ENCODE data around the gene DUOXA1. TPM values are rescaled to one million over a fixed set of nuclear protein-coding genes. Genes with fewer than 3 reads are reported as not detected.

The DUOXA1 gene
- total and polyA plus RNA-seq, 9 of the 15 experiments (the other 6 are each of a cell fraction or from before 2014, with no cell fraction given), result 0.17 to 0.74 (median 0.24) TPM; not detected in 6

DNA sequence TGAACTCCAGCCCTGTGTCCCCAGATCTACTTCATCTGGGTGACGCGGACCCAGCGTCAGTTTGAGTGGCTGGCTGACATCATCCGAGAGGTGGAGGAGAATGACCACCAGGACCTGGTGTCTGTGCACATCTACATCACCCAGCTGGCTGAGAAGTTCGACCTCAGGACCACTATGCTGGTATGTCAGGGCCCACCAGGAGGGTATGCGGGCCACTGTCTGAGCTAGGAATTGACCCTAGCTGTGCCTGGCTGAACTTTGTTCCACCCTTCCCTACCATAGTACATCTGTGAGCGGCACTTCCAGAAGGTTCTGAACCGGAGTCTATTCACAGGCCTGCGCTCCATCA, 33.8 kb upstream of the DUOXA1 start:
- no peak for DNase-seq (ENCODE audit: extremely low read depth in 1 of 4, low spot score in 3 of 4)
- Histone ChIP-seq H3K36me3 (ENCODE audit: control insufficient read depth, insufficient read depth, low read length) (no peaks in the 10 kb centered on the region), H3K4me1 (replicated peaks in 1 of 2; ENCODE audit: control insufficient read depth in 2 of 2, insufficient read depth in 2 of 2, low read length in 2 of 2) (peaks cover 14 to 34% of the 10 kb centered on the region in 2 experiments), H3K9me3 (replicated peaks; ENCODE audit: control insufficient read depth, insufficient read depth, low read depth, low read length) (no peaks in the 10 kb centered on the region), H3K4me2 (ENCODE audit: insufficient read depth, low read length) (no peak overlapping the region), H3K9me1 (ENCODE audit: control insufficient read depth, insufficient read depth, low read length) (no peaks in the 10 kb centered on the region), H3K4me3 (no peak overlapping the region), H3K79me2 (ENCODE audit: control insufficient read depth, insufficient read depth, low read length) (peaks cover 3% of the 10 kb centered on the region; the same call in 1 of the 3 replicates), H3K27ac (ENCODE audit: extremely low read depth, low read depth, low read length) (no peak overlapping the region), H4K20me1 (replicated peaks; ENCODE audit: control insufficient read depth, insufficient read depth, low read length) (peaks cover 5% of the 10 kb centered on the region; the same call in 1 of the 2 replicates), H2AFZ (ENCODE audit: low read depth, low read length) (no peak overlapping the region), H3K27me3 (ENCODE audit: control insufficient read depth in 2 of 2, insufficient read depth in 2 of 2, low read length in 2 of 2) (no peaks in the 10 kb centered on the region), H3K9ac (ENCODE audit: insufficient read depth in 1 of 2, low read depth in 2 of 2, low read length in 2 of 2) (no peak overlapping the region)
- ChIA-PET CTCF (ENCODE audit: low intra/inter-chr PET ratio) (interaction anchor here (0.6 to 4.3 kb wide), 2 partner anchors 112 to 295 kb away, joined by 3 to 48 read pairs; no protein-coding TSS in a partner anchor), POLR2A (interaction anchor here (0.5 to 2.4 kb wide), 9 partner anchors 8 to 116 kb away, joined by 3 to 14 read pairs (median 4); no protein-coding TSS in a partner anchor)
- intact Hi-C loops (cut with micrococcal nuclease), result loop anchor here (1.0 to 10.0 kb wide), 6 partner anchors 35 to 451 kb away; a partner anchor contains a TSS
- FAIRE-seq, result no peak
- no TSS peak for BruUV-seq (replicated peaks)
- whole genome bisulfite sequencing (ENCODE audit: insufficient coverage, low coverage, missing lambda C conversion rate), result 43% methylated on average over 9 of the region's 9 CpGs
- in situ Hi-C loops (cut with MboI), result no loop called here
- TF ChIP-seq KLF1 (tag; IDR thresholded peaks at IDR 0.05) (0 out of 2 replicates have a peak, but pooled peaks have one; percentile 38), NRF1 (conservative IDR thresholded peaks at IDR 0.05 in 1 of 2, IDR thresholded peaks at IDR 0.05 in 1 of 2) (no peak)
- no peak for ATAC-seq

DNA sequence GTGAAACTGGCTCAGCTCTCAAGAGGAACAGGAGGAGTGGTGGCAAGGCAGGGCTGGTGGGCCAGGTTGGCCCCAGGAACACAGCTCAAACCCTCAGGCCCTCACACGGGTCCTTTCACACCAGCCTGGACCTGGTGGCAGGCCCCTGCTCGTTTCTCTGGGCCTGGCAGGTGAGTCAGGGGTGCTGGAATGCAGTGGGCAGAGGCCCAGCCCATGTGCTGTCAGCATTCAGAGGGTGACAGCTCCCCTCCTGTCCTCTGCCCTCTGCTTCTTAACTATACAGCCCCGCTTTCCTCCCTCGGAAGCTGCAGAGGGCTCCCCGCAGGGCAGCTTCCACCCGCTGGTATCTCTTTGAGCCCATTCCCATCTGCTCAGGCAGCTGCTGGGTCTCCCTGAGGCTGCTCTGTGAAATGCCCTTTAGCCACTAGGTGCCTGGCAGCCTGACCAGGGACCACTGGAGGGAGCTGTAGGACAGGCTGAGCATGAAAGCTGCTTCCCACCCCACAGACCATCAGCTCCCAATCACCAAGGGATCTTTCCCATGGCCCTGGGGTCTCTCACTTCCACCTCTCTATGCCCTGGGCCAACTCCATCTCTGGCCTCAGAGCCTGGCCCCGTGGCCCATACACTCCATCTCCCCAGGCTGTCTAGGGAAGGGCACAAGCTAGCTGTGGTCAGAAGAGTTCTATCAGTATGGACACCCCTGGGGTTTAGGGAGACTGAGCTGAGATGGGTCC, 33.3 kb upstream of the DUOXA1 start:
- peak; percentile 81 for ATAC-seq
- Histone ChIP-seq H3K4me1 (replicated peaks in 1 of 2; ENCODE audit: control insufficient read depth in 2 of 2, insufficient read depth in 2 of 2, low read length in 2 of 2) (peaks cover 9 to 29% of the 10 kb centered on the region in 2 experiments; a peak in 4 of 5 replicates), H3K4me3 (no peak overlapping the region), H3K9ac (ENCODE audit: insufficient read depth in 1 of 2, low read depth in 2 of 2, low read length in 2 of 2) (no peak overlapping the region), H3K79me2 (ENCODE audit: control insufficient read depth, insufficient read depth, low read length) (peaks cover 3% of the 10 kb centered on the region; the same call in 1 of the 3 replicates), H2AFZ (ENCODE audit: low read depth, low read length) (no peak overlapping the region), H3K9me3 (replicated peaks; ENCODE audit: control insufficient read depth, insufficient read depth, low read depth, low read length) (no peaks in the 10 kb centered on the region), H3K36me3 (ENCODE audit: control insufficient read depth, insufficient read depth, low read length) (no peaks in the 10 kb centered on the region), H3K27me3 (ENCODE audit: control insufficient read depth in 2 of 2, insufficient read depth in 2 of 2, low read length in 2 of 2) (no peaks in the 10 kb centered on the region), H3K27ac (ENCODE audit: extremely low read depth, low read depth, low read length) (no peak overlapping the region), H4K20me1 (replicated peaks; ENCODE audit: control insufficient read depth, insufficient read depth, low read length) (peaks cover 5% of the 10 kb centered on the region; the same call in 1 of the 2 replicates), H3K4me2 (ENCODE audit: insufficient read depth, low read length) (no peak overlapping the region), H3K9me1 (ENCODE audit: control insufficient read depth, insufficient read depth, low read length) (no peaks in the 10 kb centered on the region)
- POLR2A ChIA-PET, result interaction anchor here (0.9 to 1.8 kb wide), 8 partner anchors 13 to 55 kb away, joined by 3 to 6 read pairs (median 3); no protein-coding TSS in a partner anchor
- DNase-seq (ENCODE audit: extremely low read depth in 1 of 4, low spot score in 3 of 4), result peak; percentile 82 to 87 (median 84)
- peak; percentile 98 for FAIRE-seq
- BruUV-seq (replicated peaks), result no TSS peak
- intact Hi-C loops (cut with micrococcal nuclease), result loop anchor here (1.0 to 10.0 kb wide), 6 partner anchors 35 to 452 kb away; a partner anchor contains a TSS
- CTCF ChIA-PET (ENCODE audit: low intra/inter-chr PET ratio), result interaction anchor here (0.6 to 4.3 kb wide), 2 partner anchors 113 to 295 kb away, joined by 3 to 48 read pairs; no protein-coding TSS in a partner anchor
- in situ Hi-C loops (cut with MboI), result no loop called here
- WGBS (ENCODE audit: insufficient coverage, low coverage, missing lambda C conversion rate), result 0% methylated on average over 7 of the region's 7 CpGs
- TF ChIP-seq, protein P1, sequence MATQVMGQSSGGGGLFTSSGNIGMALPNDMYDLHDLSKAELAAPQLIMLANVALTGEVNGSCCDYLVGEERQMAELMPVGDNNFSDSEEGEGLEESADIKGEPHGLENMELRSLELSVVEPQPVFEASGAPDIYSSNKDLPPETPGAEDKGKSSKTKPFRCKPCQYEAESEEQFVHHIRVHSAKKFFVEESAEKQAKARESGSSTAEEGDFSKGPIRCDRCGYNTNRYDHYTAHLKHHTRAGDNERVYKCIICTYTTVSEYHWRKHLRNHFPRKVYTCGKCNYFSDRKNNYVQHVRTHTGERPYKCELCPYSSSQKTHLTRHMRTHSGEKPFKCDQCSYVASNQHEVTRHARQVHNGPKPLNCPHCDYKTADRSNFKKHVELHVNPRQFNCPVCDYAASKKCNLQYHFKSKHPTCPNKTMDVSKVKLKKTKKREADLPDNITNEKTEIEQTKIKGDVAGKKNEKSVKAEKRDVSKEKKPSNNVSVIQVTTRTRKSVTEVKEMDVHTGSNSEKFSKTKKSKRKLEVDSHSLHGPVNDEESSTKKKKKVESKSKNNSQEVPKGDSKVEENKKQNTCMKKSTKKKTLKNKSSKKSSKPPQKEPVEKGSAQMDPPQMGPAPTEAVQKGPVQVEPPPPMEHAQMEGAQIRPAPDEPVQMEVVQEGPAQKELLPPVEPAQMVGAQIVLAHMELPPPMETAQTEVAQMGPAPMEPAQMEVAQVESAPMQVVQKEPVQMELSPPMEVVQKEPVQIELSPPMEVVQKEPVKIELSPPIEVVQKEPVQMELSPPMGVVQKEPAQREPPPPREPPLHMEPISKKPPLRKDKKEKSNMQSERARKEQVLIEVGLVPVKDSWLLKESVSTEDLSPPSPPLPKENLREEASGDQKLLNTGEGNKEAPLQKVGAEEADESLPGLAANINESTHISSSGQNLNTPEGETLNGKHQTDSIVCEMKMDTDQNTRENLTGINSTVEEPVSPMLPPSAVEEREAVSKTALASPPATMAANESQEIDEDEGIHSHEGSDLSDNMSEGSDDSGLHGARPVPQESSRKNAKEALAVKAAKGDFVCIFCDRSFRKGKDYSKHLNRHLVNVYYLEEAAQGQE (IDR thresholded peaks at IDR 0.05; ENCODE audit: borderline replicate concordance), result peak; percentile 81
- TF ChIP-seq, protein P1 (CRISPR knock-in tag; IDR thresholded peaks at IDR 0.05; ENCODE audit: low read depth), result no peak
- TF ChIP-seq RB1 (IDR thresholded peaks at IDR 0.05; ENCODE audit: low read depth), result peak; percentile 65; the same call in 1 of the 2 replicates
- 0 out of 2 replicates have a peak, but pooled peaks have one; percentile 50 for TF ChIP-seq XRCC5 (IDR thresholded peaks at IDR 0.05; ENCODE audit: low read depth, low read length)
